Esophagus mucosa (tissue), 1 donor: ENCODE data around the gene LARP1B. TPM values are rescaled to one million over a fixed set of nuclear protein-coding genes. Genes with fewer than 3 reads are reported as not detected.
"Not testable (repeated sequence)": the region's sequence is repeated elsewhere in the genome, so short reads cannot be mapped to it uniquely, and the experiment has no call there.

Source experiments
- ATAC-seq: fragments of 200-7000 bp; cut with Tn5 transposase; one replicate; pipeline ENCODE4 v1.9.1; 2020
- total RNA-seq: library from RNA; stranded (reverse); gene quantifications from one replicate; pipeline ENCODE4 v1.2.4, GENCODE V29; 2023
- donor health status: DM: yes; HTN: yes; CAD: no.

LARP1B gene
- total RNA-seq = 11.2 TPM

GRCh38 chr4:128060699-128061565, at the start of gene LARP1B:
Gene LARP1B, plus strand, starts transcription at chr4:128061312. Its CDS starts 13,640 bp downstream, at chr4:128074952.
- peak; percentile 98 for ATAC-seq

GRCh38 chr4:128025319-128025718, 35.8 kb upstream of the LARP1B start:
- no peak for ATAC-seq

GRCh38 chr4:128029907-128030306, 31.2 kb upstream of the LARP1B start:
- ATAC-seq = no peak

- ATAC-seq = no peak
Observed at GRCh38 chr4:128031756-128032384, 29.2 kb upstream of the LARP1B start.

- ATAC-seq = no peak
Observed at GRCh38 chr4:128039568-128039967, 21.5 kb upstream of the LARP1B start.

- ATAC-seq = not testable (repeated sequence)
Observed at GRCh38 chr4:128047019-128047418, 14.1 kb upstream of the LARP1B start.

GRCh38 chr4:128047514-128047913, 13.6 kb upstream of the LARP1B start:
- ATAC-seq = not testable (repeated sequence)

GRCh38 chr4:128051229-128051628, 9.9 kb upstream of the LARP1B start:
- not testable (repeated sequence) for ATAC-seq

GRCh38 chr4:128054907-128055306, 6.2 kb upstream of the LARP1B start:
- not testable (repeated sequence) for ATAC-seq

- ATAC-seq = not testable (repeated sequence)
Observed at GRCh38 chr4:128055441-128056206, 5.5 kb upstream of the LARP1B start.

GRCh38 chr4:128056396-128056795, 4.7 kb upstream of the LARP1B start:
- no peak for ATAC-seq

GRCh38 chr4:128060121-128060698, 902 bp upstream of the LARP1B start:
- no peak for ATAC-seq

GRCh38 chr4:128061566-128062536, 739 bp downstream of the LARP1B start:
- peak; percentile 34 for ATAC-seq

GRCh38 chr4:128066453-128066820, 5.3 kb downstream of the LARP1B start:
- ATAC-seq = not testable (repeated sequence)

GRCh38 chr4:128068918-128069317, 7.8 kb downstream of the LARP1B start:
- no peak for ATAC-seq

- ATAC-seq = no peak
Observed at GRCh38 chr4:128076464-128076863, 15.4 kb downstream of the LARP1B start.

- ATAC-seq = not testable (repeated sequence)
Observed at GRCh38 chr4:128095293-128095692, 34.2 kb downstream of the LARP1B start.

GRCh38 chr4:128107766-128108165, 46.7 kb downstream of the LARP1B start:
- no peak for ATAC-seq

- no peak for ATAC-seq
Observed at GRCh38 chr4:128123036-128123435, 61.9 kb downstream of the LARP1B start.

- no peak for ATAC-seq
Observed at GRCh38 chr4:128130621-128131020, 69.5 kb downstream of the LARP1B start.

GRCh38 chr4:128134925-128135324, 73.8 kb downstream of the LARP1B start:
- no peak for ATAC-seq

- ATAC-seq = no peak
Observed at GRCh38 chr4:128135391-128135790, 74.3 kb downstream of the LARP1B start.
